Activated CD8-positive, alpha-beta memory T cell treated with anti-CD3 and anti-CD28 coated beads, Interleukin-2, amount 10 ng/mL, durations not matched to agents 7 days and 5 days (primary cell): ENCODE results near the gene SLC35F5. TPM values are rescaled to one million over a fixed set of nuclear protein-coding genes. Genes with fewer than 3 reads are reported as not detected.
"Not testable (repeated sequence)": the region's sequence is repeated elsewhere in the genome, so short reads cannot be mapped to it uniquely, and the experiment has no call there.

ENCODE experiments used
- ATAC-seq: fragments of 150-1000 bp; cut with Tn5 transposase; one replicate; pipeline ENCODE4 v1.10.0; 2021; ENCODE audit warnings: moderate library complexity
- CTCF ChIA-PET: fragments of 350-600 bp; sonication (Branson Sonifier 250); formaldehyde crosslinking; loops from one replicate; lab custom pipeline; 2021; ENCODE audit warnings: antibody characterized with exemption; lab: Charles Lee
- DNase-seq: peaks from one replicate; pipeline ENCODE4 v3.0.0-alpha.2; 2020
- H3K27ac Mint-ChIP-seq: one replicate; pipeline ENCODE4 v1.8.0; 2021; ENCODE audit warnings: mild to moderate bottlenecking, mixed read lengths
- H3K27me3 Mint-ChIP-seq: one replicate; pipeline ENCODE4 v1.8.0; 2021; ENCODE audit warnings: mixed read lengths
- H3K36me3 Mint-ChIP-seq: one replicate; pipeline ENCODE4 v1.8.0; 2021; ENCODE audit warnings: mild to moderate bottlenecking, mixed read lengths
- H3K4me1 Mint-ChIP-seq: one replicate; pipeline ENCODE4 v1.8.0; 2021; ENCODE audit warnings: mixed read lengths
- H3K4me3 Mint-ChIP-seq: one replicate; pipeline ENCODE4 v1.8.0; 2021; ENCODE audit warnings: mild to moderate bottlenecking, moderate library complexity, mixed read lengths
- H3K9me3 Mint-ChIP-seq: one replicate; pipeline ENCODE4 v1.8.0; 2022; ENCODE audit warnings: low read depth, mixed read lengths
- microRNA-seq: library from miRNA; unstranded; fragments of <30 nt; microRNA quantifications from one replicate; pipeline ENCODE4 v1.2.0, GENCODE V29; 2022
- total RNA-seq, 2 experiments: library from RNA; stranded (reverse); gene quantifications; one replicate each; pipeline ENCODE4 v1.2.3, GENCODE V29; 2021

SLC35F5 gene
- total RNA-seq, 2 experiments from 2014 or later: 21.6 to 26.5 TPM

DNA sequence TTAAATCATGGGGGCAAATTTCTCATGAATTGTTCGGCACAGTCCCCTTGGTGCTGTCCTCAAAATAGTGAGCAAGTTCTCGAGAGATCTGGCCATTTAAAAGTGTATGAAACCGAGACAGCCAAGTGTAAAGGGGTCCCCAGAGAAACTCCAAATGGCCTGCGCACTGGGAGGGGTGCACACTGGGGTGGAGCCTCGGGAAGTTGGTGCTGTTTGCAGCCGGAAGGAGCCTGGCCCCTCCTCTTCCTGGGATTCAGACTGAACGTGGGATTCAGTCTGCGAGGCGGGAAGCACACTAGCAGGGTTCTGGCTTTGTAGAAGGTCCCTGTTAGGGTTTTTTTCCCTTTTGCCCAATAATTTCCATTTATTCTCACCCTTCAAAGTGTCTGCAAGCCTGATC lies 80.6 kb downstream of the SLC35F5 start:
- H3K27ac Mint-ChIP-seq: no peak overlapping the region

DNA sequence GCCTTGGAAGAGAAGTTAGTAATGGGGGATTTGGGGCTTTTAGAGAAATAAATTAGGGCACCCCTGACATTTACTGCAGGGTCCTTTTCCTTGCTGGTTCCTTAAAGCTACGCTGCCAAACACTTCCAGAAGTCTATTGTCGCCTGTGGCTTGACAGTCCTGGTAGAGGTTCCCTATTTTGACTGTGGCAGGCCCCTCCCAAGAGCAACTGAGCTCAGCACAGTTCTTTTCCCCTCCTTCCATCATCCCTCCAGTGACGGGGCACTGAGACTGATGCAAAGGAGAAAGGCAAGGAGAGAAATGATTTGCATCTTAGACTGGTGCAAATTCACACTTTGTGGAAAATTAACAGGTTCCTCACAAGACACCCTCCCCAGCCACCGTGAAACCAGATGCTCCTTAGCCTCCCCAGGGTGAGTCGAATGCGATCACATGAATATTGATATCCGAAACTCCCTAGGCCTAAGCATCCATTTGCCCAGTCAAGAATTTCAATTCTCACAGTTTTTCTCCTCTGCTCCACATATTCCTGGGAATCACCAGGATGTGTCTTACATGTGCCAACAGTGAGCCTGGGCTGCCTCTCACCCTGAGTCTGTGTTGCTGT lies 84.0 kb downstream of the SLC35F5 start:
- Mint-ChIP-seq H3K4me1 (no peaks in the 10 kb centered on the region), H3K9me3 (no peaks in the 10 kb centered on the region), H3K36me3 (no peaks in the 10 kb centered on the region), H3K27ac (no peak overlapping the region), H3K4me3 (no peak overlapping the region), H3K27me3 (no peaks in the 10 kb centered on the region)
- ATAC-seq (no peak), DNase-seq (no peak)
- CTCF ChIA-PET: no interaction called here

More for the DNA sequence above, 80.6 kb downstream of the SLC35F5 start:
- Mint-ChIP-seq H3K27me3 (no peaks in the 10 kb centered on the region), H3K36me3 (no peaks in the 10 kb centered on the region), H3K4me3 (no peak overlapping the region), H3K4me1 (peaks cover 2% of the 10 kb centered on the region), H3K9me3 (no peaks in the 10 kb centered on the region)
- DNase-seq: no peak
- ATAC-seq: no peak
- CTCF ChIA-PET: no interaction called here

DNA sequence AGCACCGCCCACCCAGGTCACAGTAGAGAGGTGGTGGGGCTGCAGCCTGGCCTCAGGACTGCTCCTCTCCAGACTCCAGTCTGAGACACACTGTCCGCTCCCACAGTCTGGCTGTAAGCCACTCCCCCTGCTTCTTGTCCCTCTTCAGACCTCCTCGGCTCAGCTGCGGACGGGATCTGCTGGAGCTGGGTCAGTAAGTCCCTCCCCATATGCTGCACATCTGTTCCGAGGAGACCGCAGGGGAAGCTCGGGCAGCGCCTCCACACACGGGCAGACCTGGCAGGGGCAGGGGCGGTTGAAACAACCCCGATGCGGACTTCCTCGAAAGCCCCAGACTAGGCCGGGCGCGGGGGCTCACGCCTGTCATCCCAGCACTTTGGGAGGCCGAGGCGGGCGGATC lies 87.4 kb downstream of the SLC35F5 start:
- H3K27me3 Mint-ChIP-seq, CTCF ChIA-PET, H3K27ac Mint-ChIP-seq, H3K4me1 Mint-ChIP-seq, H3K4me3 Mint-ChIP-seq, ATAC-seq, DNase-seq, H3K36me3 Mint-ChIP-seq, H3K9me3 Mint-ChIP-seq: not testable (repeated sequence)

DNA sequence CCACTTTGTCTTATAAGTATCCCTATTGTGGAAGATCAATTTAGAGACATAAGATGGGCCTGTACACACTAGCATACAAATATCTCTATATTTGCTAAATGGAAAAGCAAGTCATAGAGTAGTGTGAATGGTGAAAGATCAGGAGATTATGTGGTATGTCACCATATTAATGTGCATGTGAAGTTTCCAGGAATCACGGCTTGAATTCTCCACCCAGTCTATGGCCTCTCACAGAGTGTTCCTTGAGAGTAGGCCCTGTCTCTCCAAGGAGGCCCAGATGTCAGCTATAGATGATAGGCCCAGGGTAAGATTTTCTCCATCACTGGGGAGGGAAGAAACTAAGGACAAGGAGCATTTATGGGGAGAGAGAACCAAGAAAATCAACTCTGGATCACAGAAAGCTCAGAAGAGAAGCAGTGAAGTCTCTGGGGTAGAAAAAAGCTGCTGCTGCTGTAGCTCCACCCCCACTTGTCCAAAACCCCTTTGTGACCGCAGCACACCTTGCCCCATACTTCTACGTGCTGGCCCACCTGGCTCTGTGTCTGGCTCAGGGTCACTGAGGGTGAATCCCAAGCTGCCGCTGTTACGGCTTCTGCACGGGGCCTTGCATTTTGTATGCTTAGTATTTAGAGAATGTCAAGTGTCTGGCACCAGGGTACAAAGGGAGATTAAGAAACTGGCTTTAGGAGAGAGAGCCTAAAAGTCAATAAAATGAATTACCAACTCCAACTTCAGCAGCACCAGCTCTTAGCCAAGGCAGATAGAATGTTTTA lies 91.5 kb downstream of the SLC35F5 start:
- H3K4me1 Mint-ChIP-seq, H3K4me3 Mint-ChIP-seq, H3K9me3 Mint-ChIP-seq, ATAC-seq, H3K27me3 Mint-ChIP-seq, H3K27ac Mint-ChIP-seq, H3K36me3 Mint-ChIP-seq, DNase-seq: not testable (repeated sequence)
- CTCF ChIA-PET: interaction anchor here (1.2 kb wide), 1 partner anchor 35 kb away, joined by 4 read pairs; no protein-coding TSS in a partner anchor

DNA sequence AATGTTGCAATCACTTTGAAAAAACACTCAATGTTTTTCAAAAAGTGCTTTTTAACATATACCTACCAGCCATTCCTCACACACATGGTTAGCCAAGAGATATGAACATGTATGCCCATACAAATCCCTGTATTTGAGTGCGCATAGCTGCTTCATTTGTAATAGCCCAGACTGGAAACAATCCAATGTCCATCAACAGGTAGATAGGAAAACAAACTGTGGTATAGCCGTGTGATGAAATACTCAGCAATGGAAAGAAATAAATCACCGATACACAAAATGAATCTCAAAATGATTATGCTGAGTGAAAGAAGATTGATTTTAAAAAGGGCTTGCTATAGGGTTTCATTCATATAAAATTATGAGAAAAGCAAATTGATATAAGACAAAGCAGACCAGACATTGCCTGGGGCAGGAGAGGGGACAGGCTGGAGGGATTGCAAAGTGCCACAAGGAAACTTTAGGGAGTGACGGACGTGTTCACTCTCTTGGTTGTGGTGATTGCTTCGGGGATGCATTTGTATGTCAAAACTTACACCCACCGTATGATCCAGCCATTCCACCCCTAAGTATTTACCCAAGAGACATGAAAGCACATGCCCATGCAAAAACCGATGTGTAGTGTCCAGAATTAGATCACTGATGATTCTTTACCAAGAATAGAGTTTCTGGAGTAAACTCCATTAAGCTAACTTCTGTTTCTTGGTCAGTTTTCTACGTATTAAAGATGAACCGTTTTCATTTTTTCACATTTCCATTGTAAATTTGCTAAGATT lies 93.0 kb downstream of the SLC35F5 start:
- H3K4me3 Mint-ChIP-seq, ATAC-seq, H3K27ac Mint-ChIP-seq, H3K4me1 Mint-ChIP-seq, H3K9me3 Mint-ChIP-seq, H3K36me3 Mint-ChIP-seq, CTCF ChIA-PET, DNase-seq, H3K27me3 Mint-ChIP-seq: not testable (repeated sequence)

Small RNA genes within 50 kb of the gene (microRNA-seq; reads per million reads assigned to microRNA genes)
- not detected for gene MIR4782

Other genes starting within 250 kb of the SLC35F5 start
- 10 to 100 TPM; 13.3 to 19.5 TPM for gene RABL2A, start 129.4 kb downstream of the SLC35F5 start, total RNA-seq
- 100 to 1,000 TPM; 511 to 626 TPM for gene ACTR3, start 133.4 kb upstream of the SLC35F5 start, total RNA-seq